Cerebellar cortex (tissue), 1 donor: Measurements from ENCODE around the gene STK16.
A peak's percentile ranks its signal among the peaks of the same experiment; 100 is the strongest.
"Not testable (repeated sequence)": the region's sequence is repeated elsewhere in the genome, so short reads cannot be mapped to it uniquely, and the experiment has no call there.

Experiments used
- DNase-seq: peaks from one replicate; pipeline ENCODE4 v3.0.0-alpha.2; 2015; ENCODE audit warnings: low spot score

STK16 gene

GRCh38 chr2:219245899-219246230 lies 586 bp downstream of the STK16 start:
- no peak for DNase-seq

- no peak for DNase-seq
Observed at GRCh38 chr2:219246559-219246958, 1.3 kb downstream of the STK16 start.

DNA sequence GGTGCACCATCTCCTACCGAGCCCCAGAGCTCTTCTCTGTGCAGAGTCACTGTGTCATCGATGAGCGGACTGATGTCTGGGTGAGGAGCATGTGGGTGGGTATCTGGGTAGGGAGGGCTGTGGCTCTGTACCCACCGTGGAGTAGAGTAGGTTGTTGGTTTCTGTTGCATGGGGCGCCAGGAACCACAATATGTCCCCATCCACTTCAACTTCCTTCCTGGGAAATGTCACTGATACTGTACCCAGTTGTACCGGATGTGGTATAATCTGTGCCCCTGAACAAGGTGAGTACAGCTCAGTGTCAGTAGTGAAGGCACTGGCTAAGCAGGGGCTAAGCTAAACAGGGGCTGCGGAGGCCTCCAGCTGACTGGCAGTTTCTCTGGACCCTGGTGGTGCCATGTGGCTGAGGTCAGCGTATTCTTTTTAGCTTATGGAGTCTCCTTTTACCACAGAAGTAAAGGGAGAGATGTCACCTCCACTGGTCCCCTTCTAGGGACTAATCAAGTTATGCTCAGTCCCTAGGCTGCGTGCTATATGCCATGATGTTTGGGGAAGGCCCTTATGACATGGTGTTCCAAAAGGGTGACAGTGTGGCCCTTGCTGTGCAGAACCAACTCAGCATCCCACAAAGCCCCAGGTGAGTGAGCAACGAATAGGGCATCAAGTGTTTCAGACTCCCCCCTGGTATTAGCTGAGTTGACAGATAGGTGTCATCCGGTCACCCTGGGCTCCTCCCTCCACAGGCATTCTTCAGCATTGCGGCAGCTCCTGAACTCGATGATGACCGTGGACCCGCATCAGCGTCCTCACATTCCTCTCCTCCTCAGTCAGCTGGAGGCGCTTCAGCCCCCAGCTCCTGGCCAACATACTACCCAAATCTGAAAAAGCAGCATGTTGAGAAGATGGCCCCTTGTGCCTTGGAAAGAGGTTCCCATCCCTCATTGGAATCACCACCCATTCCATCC lies 2.7 kb downstream of the STK16 start:
- DNase-seq: no peak

DNA sequence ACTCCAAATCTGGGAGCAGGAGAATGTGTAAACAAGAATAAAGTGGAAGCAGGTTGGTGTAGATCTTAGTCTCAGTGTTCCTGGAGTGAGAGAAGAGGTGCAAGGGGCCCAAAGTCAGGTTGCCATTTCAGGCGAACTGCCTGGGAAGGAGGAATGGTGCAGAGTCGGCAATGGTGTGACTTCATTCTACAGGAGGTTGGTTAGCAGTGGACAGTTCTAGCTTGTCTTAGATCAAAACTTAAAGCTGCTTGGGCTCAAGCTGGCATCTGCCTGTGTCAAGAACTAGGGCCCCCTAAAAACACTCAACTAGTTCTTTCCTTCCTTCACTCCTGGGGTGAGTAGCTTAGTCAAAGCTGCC lies 3.5 kb downstream of the STK16 start:
- no peak for DNase-seq

DNA sequence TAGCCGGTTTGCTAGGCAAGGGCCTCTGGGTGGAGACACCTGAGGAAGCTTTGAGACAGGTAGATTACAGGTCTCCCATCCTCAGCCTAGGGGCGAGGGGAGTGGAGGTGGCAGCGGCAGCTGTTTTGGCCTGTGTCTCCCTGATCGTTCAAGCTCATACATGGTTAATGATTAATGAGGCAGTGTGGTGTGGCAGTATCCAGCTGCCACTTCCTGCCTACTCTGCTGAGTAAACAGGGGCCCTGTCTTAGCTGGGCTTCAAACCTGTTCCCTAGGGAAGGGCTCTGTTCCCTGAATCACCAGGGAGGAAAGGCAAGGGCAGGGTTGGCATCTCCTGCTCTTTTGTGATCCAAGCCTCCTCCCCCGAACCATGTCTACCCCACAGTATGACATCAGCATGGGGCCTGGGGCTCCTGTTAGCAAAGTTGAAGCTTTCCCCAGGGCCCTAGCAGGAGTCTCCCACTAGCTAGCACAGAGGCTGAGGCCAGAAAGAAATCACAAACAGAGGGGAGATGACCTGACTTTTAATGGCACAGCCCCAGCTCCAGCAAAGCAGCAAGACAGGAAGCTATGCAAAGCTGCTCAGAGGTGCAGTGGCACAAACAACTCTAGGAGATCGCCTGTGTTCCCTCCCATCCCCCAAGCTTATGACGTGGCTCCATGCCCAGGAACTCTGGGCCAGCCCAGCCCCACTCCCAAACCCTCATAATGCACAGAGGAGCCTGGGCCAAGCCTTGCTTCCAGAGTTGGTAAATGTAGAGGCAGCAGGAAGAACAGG lies 4.1 kb downstream of the STK16 start:
- DNase-seq: peak; percentile 26

GRCh38 chr2:219250049-219250781 lies 4.9 kb downstream of the STK16 start:
- DNase-seq: no peak

DNA sequence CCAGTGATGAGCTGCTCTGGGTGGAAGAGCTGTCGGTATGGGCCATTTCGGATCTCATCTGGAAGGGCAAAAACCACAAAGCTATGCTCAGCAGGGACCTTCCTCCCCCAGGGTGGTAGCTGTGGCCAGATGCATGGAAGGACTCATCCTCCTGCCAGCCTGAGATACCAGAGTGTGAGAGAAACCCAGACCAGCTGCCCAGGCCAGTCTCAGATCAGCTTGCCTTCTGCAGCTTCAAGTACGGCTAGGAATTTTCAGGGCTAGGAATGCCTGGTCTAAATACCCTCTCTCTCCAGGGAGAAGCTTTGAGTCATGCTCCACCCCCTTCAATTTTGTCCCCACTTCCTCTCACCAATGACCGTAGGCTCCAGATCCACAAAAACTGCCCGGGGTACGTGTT lies 6.4 kb downstream of the STK16 start:
- no peak for DNase-seq

DNA sequence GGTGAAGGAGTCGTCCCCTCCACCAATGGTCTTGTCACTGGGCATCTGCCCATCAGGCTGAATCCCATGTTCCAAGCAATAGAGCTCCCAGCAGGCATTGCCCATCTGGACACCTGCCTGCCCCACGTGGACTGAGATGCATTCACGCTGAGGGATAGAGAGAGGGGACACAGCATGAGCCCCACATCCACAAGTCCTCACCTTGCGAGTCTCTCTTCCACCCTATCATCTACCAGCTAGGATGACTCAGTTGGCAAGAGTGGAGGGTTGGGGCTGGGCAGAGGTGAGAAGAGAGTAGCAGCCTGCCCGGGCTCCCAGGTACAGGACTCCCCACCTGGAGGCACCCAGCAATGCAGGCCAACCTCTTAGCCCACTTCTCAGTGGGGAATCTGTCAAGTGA lies 6.8 kb downstream of the STK16 start:
- peak; percentile 46 for DNase-seq

- no peak for DNase-seq
Observed at GRCh38 chr2:219252570-219252899, 7.3 kb downstream of the STK16 start.

DNA sequence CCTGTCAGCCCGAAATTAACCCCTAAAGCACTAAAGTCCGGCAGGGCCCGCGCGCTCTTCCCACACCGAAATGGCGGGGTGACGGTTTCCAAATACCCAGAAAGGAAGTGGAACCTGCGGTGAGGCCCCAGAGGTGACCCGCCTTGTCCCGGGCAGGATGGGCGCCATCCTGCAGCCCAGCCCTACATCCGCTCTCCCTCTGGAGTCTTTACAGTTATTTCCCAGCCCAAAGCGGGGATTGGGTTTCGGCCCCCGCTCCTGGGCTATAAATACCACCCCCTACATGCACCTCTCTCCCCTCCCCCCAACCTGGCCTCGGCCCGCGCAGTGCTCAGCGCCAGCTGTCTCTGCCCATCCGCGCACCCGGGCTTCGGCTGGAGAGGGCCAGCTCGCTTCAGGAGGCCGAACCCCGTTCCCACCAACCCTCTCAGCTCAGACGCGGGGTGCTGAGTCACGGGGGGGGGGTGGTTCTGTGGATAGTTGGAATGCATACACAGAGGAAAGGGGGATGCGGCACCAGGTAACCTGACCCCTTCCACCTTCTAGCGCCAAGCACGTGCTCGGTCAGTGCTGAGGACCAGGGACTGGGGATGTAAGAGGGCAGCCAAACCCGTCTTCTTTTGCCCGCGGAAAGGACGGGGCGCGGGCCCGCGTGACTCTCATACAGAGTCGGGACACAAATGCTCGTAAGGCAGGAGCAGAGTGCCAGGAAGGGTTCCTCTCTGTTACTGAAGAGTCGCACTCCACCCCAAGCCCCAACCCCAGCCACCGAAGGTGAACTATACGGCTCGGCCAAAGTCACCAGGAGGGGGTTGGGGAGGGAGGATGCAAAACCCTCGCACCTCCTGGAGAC lies 7.8 kb downstream of the STK16 start, which contains the start of gene TUBA4B:
Gene TUBA4B, plus strand, starts transcription at position 344 of the 853 bp plus-strand sequence. Its CDS starts 165 bp downstream, at position 509.
- DNase-seq: peak; percentile 44

GRCh38 chr2:219253753-219254589 lies 8.7 kb downstream of the STK16 start, which contains the start of gene TUBA4A:
Gene TUBA4A, minus strand, starts transcription at chr2:219253918. Its CDS starts 60 bp downstream, at chr2:219253858.
- DNase-seq: peak; percentile 85

DNA sequence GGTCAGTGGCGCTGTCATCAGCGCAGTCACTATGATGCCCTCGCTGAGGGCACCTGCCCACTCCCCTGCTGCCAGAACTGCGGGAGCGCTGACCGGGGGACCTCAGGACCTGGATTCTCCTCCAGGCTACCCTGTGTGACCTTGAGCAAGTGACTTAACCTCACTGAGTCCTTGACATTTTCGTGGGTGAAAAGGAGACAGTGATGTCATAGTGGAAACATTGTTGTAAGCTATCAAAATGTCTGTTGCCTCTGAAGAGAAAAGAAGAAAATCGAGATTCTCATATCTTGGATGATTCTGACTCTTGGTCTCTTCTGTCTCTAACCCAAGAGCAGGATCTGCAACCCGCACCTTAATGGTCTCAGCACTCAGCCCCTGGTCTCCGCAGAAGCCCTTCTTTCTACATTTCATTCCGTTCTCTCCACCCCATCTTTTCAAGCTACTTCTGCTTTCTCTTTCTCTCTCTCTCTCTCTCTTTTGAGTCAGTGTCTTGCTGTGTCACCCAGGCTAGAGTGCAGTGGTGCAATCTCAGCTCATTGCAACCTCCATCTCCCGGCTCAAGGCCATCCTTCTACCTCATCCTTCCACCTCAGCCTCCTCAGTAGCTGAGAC lies 9.4 kb downstream of the STK16 start:
- DNase-seq: peak; percentile 21

DNA sequence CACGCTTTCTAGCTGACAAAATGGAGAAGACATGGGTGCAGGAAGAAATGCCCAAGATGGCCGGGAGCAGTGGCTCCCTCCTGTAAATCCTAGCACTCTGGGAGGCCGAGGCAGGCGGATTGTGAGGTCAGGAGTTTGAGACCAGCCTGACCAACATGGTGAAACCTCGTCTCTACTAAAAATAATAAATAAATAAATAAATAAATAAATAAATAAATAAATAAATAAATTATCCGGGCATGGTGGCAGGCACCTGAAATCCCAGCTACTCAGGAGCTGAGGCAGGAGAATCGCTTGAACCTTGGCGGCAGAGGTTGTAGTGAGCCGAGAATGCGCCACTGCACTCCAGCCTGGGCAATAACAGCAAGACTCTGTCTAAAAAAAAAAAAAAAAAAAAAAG lies 13.7 kb downstream of the STK16 start:
- DNase-seq: not testable (repeated sequence)

- DNase-seq: no peak
Observed at GRCh38 chr2:219261024-219261855, 16.0 kb downstream of the STK16 start.

GRCh38 chr2:219266232-219266631 lies 21.0 kb downstream of the STK16 start:
- DNase-seq: no peak

DNA sequence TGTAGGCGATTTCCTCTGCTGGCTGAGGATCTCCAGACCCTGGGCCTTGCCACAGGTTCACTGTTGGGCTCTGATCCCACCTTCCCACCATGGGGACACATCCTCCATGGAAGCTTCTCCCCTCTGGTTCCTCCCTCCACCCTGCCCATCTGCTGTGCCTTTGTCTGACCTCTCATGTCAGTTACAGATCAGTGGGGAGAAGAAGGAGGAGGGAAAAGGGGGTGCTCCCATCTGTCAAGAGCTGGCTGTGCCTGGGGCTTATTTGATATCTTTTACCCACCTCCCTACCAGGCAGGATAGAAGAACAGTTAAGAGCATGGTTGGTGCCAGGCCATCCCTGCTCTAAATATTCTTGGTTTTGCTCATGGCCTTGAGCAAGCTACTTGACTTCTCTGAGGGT lies 21.6 kb downstream of the STK16 start:
- DNase-seq: no peak

GRCh38 chr2:219268294-219268693 lies 23.0 kb downstream of the STK16 start:
- no peak for DNase-seq

DNA sequence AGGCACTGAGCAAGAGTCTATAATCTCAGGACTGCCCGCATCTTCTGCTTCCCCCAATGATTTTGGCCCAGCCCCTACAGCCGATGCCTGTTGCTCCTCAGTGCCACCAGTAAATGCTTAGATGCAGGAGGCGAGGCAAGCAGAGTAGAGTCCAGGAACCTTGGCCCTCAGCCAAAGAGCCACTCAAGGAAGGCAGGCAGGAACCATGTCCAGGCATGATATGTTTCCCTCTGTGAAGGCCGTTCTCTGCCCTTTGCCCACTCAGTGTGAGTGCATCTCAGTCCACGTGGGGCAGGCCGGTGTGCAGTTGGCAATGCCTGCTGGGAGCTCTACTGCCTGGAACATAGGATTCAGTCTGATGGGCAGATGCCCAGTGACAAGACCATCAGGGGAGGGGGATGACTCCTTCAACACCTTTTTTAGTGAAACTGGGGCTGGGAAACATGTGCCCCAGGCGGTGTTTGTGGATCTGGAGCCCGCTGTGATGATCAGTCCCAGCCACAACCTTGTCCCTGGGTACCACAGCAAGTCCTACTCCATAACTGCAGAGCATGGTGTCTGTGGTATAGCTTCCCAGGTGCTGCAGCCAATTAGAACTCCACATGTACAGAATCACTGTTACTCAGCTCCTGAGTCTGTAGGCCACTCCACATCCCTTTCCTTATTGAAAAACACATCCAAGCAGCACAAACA lies 24.2 kb downstream of the STK16 start:
- no peak for DNase-seq

- DNase-seq: no peak
Observed at GRCh38 chr2:219270055-219270372, 24.7 kb downstream of the STK16 start.
